ENCODE data around the gene SPAG16. TPM values are rescaled to one million over a fixed set of nuclear protein-coding genes. Genes with fewer than 3 reads are reported as not detected.

Gene SPAG16
- total RNA-seq, 4 donors from 2014 or later: 5.0 to 73.8 (median 21.6) TPM

- TF ChIP-seq CTCF (IDR thresholded peaks at IDR 0.05) (no peak), POLR2A (IDR thresholded peaks at IDR 0.05) (no peak)
- H3K36me3 ChIP-seq: no peaks in the 10 kb centered on the region
- intact Hi-C loops (cut with DNase I; ENCODE audit: low total_unique reads): no loop called here
- H3K9me3 ChIP-seq: no peaks in the 10 kb centered on the region
- no peaks in the 10 kb centered on the region for H3K27me3 ChIP-seq
- no peak overlapping the region for H3K4me3 ChIP-seq
- H3K4me1 ChIP-seq: no peaks in the 10 kb centered on the region
- H3K27ac ChIP-seq: no peak overlapping the region
- no peak for DNase-seq
These were observed 791.2 kb downstream of the SPAG16 start for GRCh38 chr2:214075456-214075855.

GRCh38 chr2:214076527-214076926 lies 792.3 kb downstream of the SPAG16 start:
- Histone ChIP-seq H3K36me3 (no peaks in the 10 kb centered on the region), H3K9me3 (no peaks in the 10 kb centered on the region), H3K4me1 (no peaks in the 10 kb centered on the region), H3K27me3 (no peaks in the 10 kb centered on the region), H3K27ac (no peak overlapping the region), H3K4me3 (no peak overlapping the region)
- intact Hi-C loops (cut with DNase I; ENCODE audit: low total_unique reads): no loop called here
- no peak for TF ChIP-seq CTCF (IDR thresholded peaks at IDR 0.05)
- TF ChIP-seq POLR2A (IDR thresholded peaks at IDR 0.05): no peak
- no peak for DNase-seq

GRCh38 chr2:214077727-214078126 lies 793.5 kb downstream of the SPAG16 start:
- H3K4me3 ChIP-seq: no peak overlapping the region
- H3K4me1 ChIP-seq: no peaks in the 10 kb centered on the region
- H3K9me3 ChIP-seq: no peaks in the 10 kb centered on the region
- TF ChIP-seq POLR2A (IDR thresholded peaks at IDR 0.05) (no peak), CTCF (IDR thresholded peaks at IDR 0.05) (no peak)
- no peak overlapping the region for H3K27ac ChIP-seq
- no peaks in the 10 kb centered on the region for H3K27me3 ChIP-seq
- intact Hi-C loops (cut with DNase I; ENCODE audit: low total_unique reads): no loop called here
- DNase-seq: no peak
- no peaks in the 10 kb centered on the region for H3K36me3 ChIP-seq

GRCh38 chr2:214079032-214079431 lies 794.8 kb downstream of the SPAG16 start:
- intact Hi-C loops (cut with DNase I; ENCODE audit: low total_unique reads): no loop called here
- H3K4me1 ChIP-seq: no peaks in the 10 kb centered on the region
- no peak for DNase-seq

GRCh38 chr2:214088536-214088935 lies 804.3 kb downstream of the SPAG16 start:
- Histone ChIP-seq H3K36me3 (no peaks in the 10 kb centered on the region), H3K27me3 (no peaks in the 10 kb centered on the region), H3K9me3 (no peaks in the 10 kb centered on the region), H3K27ac (no peak overlapping the region), H3K4me1 (no peaks in the 10 kb centered on the region), H3K4me3 (no peak overlapping the region)
- intact Hi-C loops (cut with DNase I; ENCODE audit: low total_unique reads): no loop called here
- no peak for DNase-seq
- no peak for TF ChIP-seq CTCF (IDR thresholded peaks at IDR 0.05)
- no peak for TF ChIP-seq POLR2A (IDR thresholded peaks at IDR 0.05)

More at GRCh38 chr2:214079032-214079431, 794.8 kb downstream of the SPAG16 start:
- Histone ChIP-seq H3K27ac (no peak overlapping the region), H3K9me3 (no peaks in the 10 kb centered on the region), H3K36me3 (no peaks in the 10 kb centered on the region), H3K27me3 (no peaks in the 10 kb centered on the region), H3K4me3 (no peak overlapping the region)
- no peak for TF ChIP-seq POLR2A (IDR thresholded peaks at IDR 0.05)
- TF ChIP-seq CTCF (IDR thresholded peaks at IDR 0.05): no peak
